EH (cell line): Measurements from ENCODE around the gene FERMT1.
"Not testable (repeated sequence)": the region's sequence is repeated elsewhere in the genome, so short reads cannot be mapped to it uniquely, and the experiment has no call there.

Experiments used
- DNase-seq: peaks from one replicate; pipeline ENCODE4 v3.0.0-alpha.2; 2015; ENCODE audit warnings: low read depth

Gene FERMT1

DNA sequence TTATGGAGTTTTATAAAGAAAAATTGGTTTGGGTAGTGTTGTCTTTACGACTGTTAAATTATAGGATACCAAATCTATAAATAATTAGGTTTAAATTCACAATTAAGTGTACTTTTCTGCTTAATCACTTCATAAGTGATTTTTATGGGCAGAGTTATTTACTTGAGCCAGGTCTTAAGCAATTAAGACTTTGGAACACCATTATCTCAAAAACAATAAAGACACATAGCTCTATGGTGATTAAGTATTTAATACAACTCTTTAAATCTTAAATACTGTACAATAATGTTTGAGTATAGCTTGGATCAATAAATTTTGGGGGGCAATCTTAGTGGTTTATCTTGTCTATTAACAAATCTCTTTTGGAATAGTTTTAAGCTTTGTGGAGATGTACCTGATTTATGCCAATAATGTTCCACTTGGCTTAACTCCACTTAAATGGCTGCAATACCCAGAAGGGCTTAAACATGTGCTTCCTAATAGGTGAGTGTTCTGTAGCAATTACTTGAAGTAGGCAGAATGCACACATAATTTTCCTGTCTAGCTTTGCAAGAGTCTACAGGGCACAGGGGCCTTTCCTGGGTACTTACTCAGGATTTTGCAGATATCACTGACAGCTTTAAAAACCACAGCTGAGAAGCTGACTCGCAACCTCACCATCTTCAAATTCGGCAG lies 7.5 kb downstream of the FERMT1 start:
- DNase-seq, result no peak

DNA sequence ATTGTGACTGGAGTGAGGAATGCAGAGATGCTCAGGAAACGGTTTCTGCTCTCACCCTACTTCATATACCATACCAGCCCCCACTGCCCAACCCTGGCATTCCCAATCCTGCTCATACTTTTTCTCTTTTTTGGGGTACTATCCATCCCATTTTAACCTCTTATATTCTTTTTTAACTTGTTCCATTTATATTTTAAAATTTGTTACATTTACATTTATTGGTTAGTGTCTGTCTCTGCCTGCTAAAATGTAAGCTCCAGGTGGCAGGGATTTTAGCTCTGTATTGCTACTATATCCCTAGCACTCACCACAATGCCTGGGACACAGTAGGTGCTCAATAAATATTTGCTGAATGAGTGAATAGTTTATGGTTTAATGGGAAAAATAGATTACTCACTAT lies 8.1 kb downstream of the FERMT1 start:
- DNase-seq, result no peak

DNA sequence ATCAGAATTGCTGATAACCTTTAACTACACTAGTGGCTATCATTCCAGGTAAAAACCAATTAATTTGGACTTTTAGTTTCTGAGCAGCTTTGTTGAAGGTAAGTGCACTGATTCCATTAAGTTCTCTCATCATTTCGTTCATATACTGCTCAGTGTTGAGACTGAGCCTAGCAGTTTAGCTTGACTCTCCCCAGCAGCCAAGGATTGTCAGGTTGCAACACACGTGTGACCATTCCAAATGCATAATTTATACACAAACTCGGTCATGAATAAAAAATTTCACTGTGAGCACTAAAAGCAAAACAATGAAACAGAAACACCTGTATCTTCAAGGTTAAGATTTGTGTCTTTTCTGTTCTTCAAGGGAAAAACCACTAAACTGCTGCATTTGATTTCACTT lies 8.9 kb downstream of the FERMT1 start:
- DNase-seq, result no peak

DNA sequence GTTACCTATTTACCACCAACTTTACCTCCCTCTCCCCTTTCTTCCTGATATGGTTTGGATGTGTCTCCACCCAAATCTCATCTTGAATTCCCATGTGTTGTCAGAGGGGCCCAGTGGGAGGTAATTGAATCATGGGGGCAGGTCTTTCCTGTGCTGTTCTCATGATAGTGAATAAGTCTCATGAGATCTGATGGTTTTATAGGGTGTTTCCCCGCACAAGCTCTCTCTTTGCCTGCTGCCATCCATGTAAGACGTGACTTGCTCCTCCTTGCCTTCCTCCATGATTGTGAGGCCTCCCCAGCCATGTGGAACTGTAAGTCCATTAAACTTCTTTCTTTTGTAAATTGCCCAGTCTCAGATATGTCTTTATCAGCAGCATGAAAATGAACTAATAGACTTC lies 9.9 kb downstream of the FERMT1 start:
- not testable (repeated sequence) for DNase-seq

DNA sequence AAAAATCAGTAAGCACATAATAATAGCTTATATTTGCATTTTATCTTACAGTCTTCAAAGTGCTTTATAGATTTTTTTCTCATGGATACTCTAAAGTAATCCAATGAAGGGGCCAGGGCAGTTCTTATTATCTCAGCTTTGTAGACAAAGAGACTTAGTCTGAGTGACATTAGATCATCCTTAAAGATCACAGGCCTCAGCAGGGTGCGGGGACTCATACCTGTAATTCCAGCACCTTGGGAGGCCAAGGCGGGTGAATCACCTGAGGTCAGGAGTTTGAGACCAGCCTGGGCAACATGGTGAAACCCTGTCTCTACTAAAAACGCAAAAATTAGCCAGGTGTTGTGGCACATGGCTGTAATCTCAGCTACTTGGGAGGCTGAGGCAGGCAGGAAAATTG lies 14.5 kb downstream of the FERMT1 start:
- DNase-seq, result no peak

DNA sequence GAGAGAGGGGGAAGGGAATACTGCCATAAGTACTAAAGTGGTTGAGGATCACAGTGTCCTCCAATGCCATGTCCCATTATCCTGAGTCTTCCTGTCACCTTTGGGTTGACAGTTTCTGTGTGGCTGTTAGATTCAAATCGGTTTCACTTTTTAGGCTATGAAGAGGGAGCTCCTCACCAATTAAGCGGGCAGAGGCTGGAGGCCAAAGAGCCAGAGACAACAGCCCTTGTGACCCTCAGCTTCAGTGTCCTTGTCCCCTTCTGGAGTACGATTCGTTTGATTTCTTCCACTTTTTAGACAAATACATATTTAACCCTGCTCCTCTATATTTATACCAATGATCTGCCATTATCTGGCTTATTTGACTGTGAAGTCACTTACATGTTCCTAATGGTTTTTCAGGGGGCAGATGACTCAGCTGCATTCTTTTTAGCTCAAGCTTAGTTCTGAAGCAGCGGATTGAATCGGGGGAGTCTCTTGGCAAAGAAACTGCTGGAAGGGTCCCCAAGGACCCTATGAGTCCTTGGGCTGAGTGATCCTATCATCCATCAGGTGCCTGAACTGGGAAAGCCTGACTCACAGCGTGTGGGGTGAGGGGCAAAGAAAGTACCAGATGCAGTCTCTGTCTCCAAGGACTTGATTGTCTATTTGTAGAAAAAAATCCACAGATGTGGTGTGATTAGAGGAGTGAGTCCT lies 18.2 kb downstream of the FERMT1 start:
- DNase-seq, result no peak

DNA sequence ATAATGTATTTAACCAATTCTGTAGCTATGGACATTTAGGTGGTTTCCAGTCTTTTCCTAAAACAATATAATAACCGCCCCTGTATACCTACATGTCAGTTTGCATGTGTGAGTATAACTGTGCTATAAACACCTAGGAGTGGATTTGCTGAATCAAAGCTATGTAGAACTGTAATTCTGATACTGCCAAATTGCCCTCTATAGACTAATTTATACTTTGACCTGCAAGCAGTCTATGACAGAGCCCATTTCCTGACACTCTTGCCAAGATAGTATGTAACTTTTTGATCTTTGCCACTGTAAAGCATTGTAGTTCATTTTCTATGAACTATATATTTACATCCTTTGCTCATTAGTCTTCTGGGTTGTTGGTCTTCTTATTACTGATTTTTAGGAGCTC lies 19.5 kb downstream of the FERMT1 start:
- no peak for DNase-seq

DNA sequence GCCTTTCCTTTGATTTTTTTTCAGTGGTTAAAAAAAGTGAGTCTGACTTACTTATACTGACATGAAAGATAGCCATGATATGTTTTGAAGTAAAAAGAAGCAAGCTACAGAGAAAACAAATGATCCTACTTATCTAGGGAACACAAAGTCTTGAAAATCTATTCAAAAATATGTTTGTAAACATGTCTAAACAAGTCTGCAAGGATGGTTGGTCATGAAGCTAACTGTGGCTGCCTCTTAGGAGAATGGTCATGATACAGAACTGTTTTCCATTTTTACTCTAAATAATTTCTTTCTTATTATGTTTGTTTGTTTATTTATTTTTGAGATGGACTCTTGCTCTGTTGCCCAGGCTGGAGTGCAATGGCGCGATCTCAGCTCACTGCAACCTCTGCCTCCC lies 21.5 kb downstream of the FERMT1 start:
- DNase-seq, result no peak

DNA sequence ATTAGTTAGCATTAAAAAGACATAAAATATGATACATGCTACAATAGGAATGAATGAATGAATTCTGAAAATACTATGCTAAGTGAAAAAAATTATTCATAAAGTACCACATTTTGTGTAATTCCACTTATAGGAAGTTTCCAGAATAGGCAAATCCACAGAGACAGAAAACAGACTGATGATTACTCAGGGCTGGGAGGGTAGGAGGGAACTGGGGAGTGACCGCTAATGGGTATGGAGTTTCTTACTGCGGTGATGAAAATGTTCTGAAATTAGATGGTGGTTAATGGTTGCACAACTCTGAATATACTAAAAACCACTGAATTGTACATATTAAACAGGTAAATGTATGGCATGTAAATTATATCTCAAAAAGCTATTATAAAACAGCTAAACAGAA lies 22.6 kb downstream of the FERMT1 start:
- no peak for DNase-seq

DNA sequence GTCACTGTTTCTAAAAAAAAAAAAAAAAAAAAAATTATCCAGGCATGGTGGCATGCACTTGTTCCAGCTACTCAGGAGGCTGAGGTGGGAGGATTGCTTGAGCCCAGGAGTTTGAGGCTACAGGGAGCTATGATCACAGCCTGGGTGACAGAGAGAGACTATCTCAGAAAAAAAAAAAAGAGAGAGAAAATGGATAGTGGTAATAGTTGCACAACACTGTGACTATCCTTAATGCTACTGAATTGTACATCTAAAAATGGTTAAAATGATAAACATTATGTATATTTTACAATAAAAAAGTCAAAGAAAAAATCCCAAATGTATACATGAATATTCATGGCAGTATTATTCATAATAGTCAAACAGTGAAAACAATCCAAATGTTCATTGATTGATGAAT lies 23.0 kb downstream of the FERMT1 start:
- DNase-seq, result no peak

DNA sequence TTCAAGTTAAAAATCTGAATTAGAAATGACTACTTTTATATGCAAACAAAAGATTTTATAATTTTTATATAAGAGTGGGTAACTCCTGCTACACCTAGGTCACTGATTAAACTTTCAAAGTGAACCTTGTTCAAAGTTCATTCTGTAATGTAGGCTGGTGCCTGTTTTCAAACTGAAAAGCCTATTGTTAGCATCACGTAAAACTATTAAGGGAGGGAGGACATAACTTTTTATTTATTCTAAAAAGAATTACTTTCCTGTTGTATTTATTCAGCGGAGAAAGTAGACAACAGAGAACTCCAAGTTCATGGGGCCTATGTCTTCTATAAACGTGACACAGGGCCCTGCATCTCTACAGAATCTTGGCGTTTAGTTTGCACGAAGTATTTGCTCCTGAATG lies 27.4 kb downstream of the FERMT1 start:
- no peak for DNase-seq

DNA sequence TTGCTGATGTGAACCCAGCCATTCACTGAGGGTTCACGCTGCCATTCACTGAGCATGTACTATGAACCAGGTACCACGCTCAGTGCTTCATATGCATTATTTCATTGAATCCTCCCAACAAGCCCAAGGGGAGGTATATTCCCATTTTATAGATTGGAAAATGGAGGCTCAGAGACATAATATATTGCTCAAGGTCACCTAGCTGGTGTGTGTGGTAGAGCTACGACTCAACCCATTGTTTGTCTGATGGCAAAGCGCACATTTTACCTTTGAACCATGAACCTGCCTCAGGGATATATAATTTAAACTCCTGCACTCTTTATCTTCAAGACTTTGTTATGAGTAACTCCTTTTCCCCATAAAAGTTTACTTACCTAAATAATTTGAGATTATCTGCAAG lies 28.3 kb downstream of the FERMT1 start:
- DNase-seq, result no peak

DNA sequence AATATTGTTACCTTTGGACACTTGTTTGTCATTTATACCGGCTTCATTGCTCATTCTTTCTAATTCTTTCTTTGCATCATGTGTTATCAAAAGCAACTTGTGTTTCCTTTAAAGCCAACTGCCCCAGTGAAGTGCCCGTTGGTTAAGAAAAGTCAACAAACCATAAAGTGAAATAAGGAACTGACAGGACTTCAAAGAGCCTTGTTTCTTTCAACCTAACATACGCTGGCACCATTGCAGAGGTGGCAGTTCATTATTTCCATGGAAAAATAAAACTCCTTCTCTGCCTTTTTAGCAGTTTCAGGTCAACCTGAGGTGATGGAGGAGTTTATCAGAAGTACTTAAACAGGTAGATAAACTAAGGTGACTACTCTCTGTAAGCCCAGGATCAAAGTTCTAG lies 28.8 kb downstream of the FERMT1 start:
- no peak for DNase-seq

DNA sequence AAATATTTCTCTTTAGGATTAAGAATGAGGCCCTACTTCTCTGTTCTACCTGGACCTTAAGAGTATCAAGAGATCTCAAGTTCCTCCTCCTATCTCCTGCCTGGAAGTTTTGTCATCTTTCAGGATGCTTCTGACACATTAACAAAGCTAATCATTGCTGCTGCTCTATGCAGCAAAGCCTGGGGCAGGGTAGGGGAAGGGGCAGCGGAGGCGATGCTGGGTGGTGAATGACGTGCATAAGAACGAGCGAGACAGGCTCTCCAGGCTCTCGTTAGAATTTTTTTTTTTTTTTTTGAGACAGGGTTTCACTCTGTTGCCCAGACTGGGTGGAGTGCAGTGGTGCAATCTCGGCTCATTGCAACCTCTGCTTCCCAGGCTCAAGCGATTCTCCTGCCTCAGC lies 31.2 kb downstream of the FERMT1 start:
- no peak for DNase-seq

DNA sequence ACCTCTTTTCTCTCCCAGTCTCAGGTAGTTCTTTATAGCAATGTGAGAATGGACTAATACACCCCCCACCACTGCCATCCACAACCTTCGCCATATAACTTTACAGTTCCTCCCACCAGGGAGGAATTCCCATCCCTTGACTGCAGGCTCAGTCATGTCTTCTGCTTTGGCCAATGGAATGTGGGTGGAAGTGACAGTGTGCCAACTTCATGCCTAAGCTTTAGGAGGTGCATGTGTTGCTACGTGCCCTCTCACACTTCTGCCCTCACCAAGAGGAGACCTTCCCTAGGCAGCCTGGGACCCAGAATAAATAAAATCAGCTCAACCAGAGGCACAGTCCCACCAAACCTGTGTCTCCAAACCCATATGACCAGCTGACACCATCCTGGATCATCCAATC lies 36.0 kb downstream of the FERMT1 start:
- peak; percentile 3 for DNase-seq

DNA sequence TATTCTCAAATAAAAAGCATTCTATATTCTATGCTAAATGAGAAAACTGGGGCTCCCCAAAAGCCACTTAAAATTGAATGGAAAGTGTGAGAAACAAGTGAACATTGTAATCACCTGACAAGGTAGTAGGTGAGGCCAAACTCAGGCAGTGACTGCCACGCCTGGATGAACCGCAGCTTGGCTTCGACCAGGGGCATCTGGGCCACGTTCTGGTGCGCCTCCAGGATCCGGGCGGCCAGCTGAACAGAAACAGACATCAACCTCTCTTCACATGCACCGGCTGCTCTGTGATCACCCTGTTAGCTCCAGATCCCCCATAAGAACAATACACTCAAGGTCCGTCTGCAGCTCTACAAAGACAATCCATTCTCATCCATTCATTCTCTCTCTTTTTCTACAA lies 38.9 kb downstream of the FERMT1 start:
- no peak for DNase-seq

DNA sequence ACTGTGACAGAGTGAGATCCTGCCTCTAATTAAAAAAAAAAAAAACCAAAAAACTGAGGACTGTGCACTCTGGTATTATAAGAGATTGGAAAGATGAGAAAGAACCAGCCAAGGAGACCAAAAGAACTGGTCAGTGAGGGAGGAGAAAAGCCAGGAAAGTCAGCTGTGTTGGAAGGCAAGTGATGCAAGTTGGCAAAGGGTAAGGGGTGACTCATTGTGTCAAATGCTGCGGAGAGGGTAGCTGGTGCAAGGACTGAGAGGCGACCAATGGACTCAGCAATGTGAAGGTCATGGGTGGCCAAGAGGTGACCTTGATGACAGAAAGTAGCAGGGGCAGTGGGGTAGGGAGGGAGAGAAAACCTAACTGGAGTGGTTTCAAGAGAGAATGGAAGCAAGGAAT lies 41.6 kb downstream of the FERMT1 start:
- DNase-seq, result peak; percentile 35

DNA sequence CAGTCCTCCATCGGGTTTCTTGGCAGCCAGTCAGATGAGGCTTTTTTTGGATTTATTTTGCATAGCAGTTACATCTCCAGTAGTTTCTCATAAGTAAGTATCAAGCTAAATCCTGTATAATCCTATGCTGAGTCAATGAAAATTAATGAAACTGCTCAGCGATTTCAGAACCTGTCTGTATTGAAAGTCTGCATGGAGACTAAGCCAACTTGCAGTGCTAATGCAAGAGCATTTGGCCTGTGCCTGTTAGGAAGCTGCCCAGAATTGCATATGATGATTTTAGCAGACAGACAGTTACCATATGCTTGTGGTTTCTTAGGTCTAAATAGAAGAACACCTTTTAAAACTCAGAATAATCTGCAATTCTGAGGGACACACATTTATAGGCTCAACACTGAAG lies 43.8 kb downstream of the FERMT1 start:
- no peak for DNase-seq

DNA sequence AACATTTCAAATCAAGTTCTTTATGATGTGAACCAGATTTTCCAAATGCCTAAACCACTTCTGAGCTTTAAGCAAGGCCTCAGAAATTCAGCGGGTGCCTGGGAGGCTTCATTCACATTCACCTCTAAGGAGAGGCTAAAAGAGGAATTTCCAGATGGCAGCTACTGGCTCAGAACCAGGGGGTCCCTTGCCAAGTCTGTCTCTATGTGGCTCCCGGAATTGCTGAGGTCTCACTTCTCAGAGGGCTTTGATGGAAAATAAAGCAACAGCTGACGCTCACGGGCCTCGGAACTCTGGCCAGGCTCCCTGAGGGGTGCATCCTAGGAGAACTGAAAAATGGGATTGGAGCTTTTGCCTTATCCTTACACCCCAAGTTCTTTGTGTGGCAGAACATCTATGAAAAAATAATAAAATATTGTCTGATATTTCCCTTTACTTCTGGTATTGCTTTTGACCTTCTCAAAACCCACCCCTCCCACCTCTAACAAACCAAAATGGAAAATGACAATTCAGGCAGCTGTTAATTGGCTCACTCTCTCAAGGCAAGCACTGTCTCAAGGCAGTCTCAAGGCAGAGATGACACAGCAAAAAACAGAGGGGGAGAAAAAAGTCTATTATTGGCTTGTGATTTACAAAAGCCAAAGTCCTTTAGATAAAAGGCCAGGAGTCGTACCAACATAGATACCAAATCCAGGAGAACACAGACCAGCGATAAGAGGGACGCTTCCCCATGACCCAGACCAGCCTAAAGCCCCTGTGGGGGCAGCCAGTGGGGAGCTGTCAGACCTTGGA lies 47.2 kb downstream of the FERMT1 start:
- no peak for DNase-seq

DNA sequence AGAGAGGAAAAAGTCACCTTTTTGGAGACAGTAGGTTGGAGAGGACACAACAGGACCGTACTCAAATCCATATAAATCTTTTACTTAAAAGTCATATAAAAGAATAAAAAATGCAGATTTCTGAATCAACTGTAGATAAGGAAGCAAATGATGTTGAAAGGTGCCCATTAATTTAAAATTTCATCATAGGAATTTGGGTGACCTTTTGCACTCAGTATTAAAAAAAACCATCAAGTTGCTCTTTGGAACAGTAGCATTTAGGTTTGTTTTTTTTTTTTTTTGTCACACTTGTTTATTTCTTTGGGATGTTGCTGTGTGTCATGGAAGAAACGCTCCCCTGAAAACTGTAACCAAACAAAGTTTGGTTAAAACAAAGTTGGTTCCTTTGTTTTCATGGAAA lies 48.0 kb downstream of the FERMT1 start:
- DNase-seq, result no peak

DNA sequence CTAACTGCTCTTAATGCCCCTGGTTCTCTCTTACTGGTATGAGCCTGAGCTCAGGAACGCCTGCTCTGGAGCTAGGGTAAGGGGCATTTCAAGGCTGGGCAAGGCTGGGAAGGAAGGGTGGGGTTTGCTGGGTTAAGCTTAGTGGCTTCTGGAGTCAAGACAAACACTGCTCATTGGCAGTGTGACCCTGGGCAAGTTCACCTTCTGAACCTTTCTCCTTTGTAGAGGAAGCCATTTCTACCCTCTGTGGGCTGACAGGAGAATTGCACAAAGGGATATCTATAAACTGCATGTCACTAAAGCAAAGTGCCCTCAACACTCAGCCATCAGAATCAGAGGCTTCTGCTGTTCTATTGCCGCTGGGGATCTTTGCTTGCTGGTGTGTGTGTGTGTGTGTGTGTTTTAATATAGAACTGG lies 48.7 kb downstream of the FERMT1 start:
- DNase-seq, result peak; percentile 23

DNA sequence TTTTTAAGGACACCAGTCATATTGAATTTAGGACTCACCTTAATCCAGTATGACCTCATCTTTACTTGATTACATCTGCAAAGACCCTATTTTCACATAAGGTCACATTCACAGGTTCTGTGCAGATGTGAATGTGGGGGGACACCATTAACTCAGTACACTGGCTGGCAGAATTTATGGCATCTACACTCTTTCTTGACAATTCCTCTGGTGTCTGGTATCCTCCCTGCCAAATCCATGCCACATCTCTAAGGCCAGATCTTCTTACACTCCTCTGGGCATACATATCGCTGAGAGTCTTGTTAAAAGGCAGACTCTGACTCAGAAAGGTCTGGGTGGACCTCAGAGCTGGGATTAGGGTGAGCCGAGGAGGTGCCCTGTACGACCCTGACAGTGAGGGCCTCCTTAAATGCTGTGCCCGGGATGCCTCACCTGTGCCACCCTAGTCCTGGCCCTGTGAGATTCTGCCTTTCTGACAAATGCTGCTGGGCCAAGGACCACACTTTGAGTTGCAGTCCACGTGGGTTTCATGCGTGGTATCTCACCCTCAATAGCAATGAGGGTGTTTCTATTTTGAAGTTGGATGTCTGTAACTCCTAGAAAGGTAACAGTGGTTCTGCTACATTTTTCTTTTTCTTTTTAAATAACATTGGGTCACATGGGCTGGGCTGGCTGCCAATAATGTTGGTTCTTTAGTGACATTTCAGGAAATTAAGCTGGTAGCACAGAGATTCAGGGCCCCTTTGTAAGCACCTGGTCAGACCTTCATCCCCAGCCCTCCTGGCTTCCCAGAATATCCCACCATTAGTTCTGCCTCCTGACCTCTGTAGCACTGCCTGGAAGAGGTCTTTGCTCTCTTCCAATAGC lies 51.8 kb downstream of the FERMT1 start:
- DNase-seq, result no peak
